ENCODE measurements around the gene HOXB1. TPM values are rescaled to one million over a fixed set of nuclear protein-coding genes. Genes with fewer than 3 reads are reported as not detected.

HOXB1 gene
- total RNA-seq, 4 donors from 2014 or later = not detected

- no peaks in the 10 kb centered on the region for H3K27me3 ChIP-seq
- no peak overlapping the region for H3K4me3 ChIP-seq
- intact Hi-C loops (cut with DNase I; ENCODE audit: low total_unique reads) = no loop called here
- H3K9me3 ChIP-seq = no peaks in the 10 kb centered on the region
- peaks cover 6 to 8% of the 10 kb centered on the region in 2 donors for H3K4me1 ChIP-seq
- no peaks in the 10 kb centered on the region for H3K36me3 ChIP-seq
- no peak for DNase-seq
- H3K27ac ChIP-seq = no peak overlapping the region
- TF ChIP-seq, protein P1, sequence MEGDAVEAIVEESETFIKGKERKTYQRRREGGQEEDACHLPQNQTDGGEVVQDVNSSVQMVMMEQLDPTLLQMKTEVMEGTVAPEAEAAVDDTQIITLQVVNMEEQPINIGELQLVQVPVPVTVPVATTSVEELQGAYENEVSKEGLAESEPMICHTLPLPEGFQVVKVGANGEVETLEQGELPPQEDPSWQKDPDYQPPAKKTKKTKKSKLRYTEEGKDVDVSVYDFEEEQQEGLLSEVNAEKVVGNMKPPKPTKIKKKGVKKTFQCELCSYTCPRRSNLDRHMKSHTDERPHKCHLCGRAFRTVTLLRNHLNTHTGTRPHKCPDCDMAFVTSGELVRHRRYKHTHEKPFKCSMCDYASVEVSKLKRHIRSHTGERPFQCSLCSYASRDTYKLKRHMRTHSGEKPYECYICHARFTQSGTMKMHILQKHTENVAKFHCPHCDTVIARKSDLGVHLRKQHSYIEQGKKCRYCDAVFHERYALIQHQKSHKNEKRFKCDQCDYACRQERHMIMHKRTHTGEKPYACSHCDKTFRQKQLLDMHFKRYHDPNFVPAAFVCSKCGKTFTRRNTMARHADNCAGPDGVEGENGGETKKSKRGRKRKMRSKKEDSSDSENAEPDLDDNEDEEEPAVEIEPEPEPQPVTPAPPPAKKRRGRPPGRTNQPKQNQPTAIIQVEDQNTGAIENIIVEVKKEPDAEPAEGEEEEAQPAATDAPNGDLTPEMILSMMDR (IDR thresholded peaks at IDR 0.05) = no peak
- TF ChIP-seq POLR2A (IDR thresholded peaks at IDR 0.05) = no peak
Measured at GRCh38 chr17:48551596-48552465, 21.0 kb upstream of the HOXB1 start.

DNA sequence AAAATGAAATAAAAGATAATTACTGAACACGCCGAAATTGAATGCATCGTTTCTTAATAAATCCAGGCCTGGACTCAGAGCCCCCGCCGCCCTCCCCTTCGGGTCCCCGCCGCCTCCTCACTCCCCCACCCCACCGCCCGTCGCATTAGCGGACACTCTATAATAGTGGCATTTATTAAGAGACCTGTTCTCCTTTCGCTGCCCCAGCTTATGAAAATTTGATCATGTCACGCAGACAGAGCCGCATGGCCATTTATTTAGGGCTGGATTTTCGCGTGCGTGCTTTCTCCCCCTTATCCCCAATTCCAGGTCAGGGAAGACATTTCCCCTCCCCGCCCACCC, 20.4 kb upstream of the HOXB1 start:
- Histone ChIP-seq H3K9me3 (no peaks in the 10 kb centered on the region), H3K27me3 (no peaks in the 10 kb centered on the region), H3K36me3 (no peaks in the 10 kb centered on the region), H3K4me1 (peaks cover 6 to 7% of the 10 kb centered on the region in 2 donors), H3K27ac (no peak overlapping the region), H3K4me3 (no peak overlapping the region)
- TF ChIP-seq, protein P1 (IDR thresholded peaks at IDR 0.05) = no peak
- no peak for TF ChIP-seq POLR2A (IDR thresholded peaks at IDR 0.05)
- intact Hi-C loops (cut with DNase I; ENCODE audit: low total_unique reads) = no loop called here
- no peak for DNase-seq

GRCh38 chr17:48550502-48551213, 19.8 kb upstream of the HOXB1 start:
- no peaks in the 10 kb centered on the region for H3K9me3 ChIP-seq
- peaks cover 9% of the 10 kb centered on the region in 2 donors for H3K4me1 ChIP-seq
- H3K36me3 ChIP-seq = no peaks in the 10 kb centered on the region
- H3K4me3 ChIP-seq = no peak overlapping the region
- H3K27ac ChIP-seq = no peak overlapping the region
- intact Hi-C loops (cut with DNase I; ENCODE audit: low total_unique reads) = no loop called here
- no peaks in the 10 kb centered on the region for H3K27me3 ChIP-seq
- no peak for DNase-seq
- no peak for TF ChIP-seq POLR2A (IDR thresholded peaks at IDR 0.05)
- TF ChIP-seq, protein P1 (IDR thresholded peaks at IDR 0.05) = no peak

DNA sequence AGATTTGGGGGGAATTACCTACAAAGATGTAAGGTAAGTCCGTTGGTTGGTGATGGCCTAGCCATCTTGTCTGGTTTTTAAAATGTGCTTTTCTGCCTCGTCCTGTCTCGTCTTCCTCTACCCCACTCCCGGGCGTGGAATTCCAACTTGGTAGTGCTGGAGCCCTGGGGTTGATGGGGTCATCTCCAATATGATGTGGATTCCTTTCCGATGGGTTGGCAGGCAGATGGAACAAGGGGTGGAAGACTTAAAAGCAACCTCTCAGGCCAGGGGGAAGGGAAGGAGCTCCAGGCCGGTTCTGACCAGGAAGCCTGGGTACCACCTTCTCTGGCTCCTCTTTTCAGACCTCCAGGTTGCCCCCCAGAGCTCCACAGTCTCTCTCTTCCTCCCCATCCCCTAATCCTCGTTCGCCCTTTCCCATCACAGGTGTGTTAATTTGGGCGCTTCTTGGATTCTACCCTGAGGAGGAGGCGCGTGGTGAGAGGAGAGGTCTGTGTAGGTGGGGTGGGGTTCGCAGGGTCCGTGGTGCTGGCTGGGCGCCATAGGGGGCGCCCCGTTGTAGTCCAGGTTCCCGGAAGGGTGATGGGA, 19.2 kb upstream of the HOXB1 start:
- Histone ChIP-seq H3K36me3 (no peaks in the 10 kb centered on the region), H3K4me1 (peaks cover 15% of the 10 kb centered on the region in 2 donors), H3K9me3 (no peaks in the 10 kb centered on the region), H3K27ac (no peak overlapping the region), H3K27me3 (no peaks in the 10 kb centered on the region), H3K4me3 (no peak overlapping the region)
- intact Hi-C loops (cut with DNase I; ENCODE audit: low total_unique reads) = no loop called here
- TF ChIP-seq POLR2A (IDR thresholded peaks at IDR 0.05) = no peak
- TF ChIP-seq, protein P1 (IDR thresholded peaks at IDR 0.05) = no peak
- no peak for DNase-seq

DNA sequence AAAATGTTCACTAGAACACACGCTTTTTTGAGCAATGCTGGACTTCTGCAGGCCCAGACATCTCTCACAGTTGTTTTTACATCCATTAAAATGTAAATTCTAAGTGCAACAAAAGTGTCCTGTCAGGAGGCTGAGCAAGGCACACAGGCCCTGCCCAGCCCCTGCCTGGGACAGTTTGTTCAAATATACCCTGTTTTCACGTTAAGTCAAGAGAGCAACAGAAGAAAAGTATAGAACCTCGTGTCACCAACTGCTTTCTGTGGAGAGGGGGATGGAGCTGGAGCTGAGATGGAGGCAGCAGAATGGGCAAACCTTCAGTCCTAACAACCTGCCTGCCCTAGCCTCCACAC, 18.4 kb upstream of the HOXB1 start:
- no peak for DNase-seq
- H3K27ac ChIP-seq = peak overlapping the region in 1 of 2 donors; percentile 93
- intact Hi-C loops (cut with DNase I; ENCODE audit: low total_unique reads) = no loop called here
- TF ChIP-seq, protein P1 (IDR thresholded peaks at IDR 0.05) = no peak
- no peak for TF ChIP-seq POLR2A (IDR thresholded peaks at IDR 0.05)
- no peaks in the 10 kb centered on the region for H3K36me3 ChIP-seq
- H3K4me1 ChIP-seq = peaks cover 12 to 17% of the 10 kb centered on the region in 2 donors
- H3K9me3 ChIP-seq = no peaks in the 10 kb centered on the region
- H3K4me3 ChIP-seq = no peak overlapping the region
- H3K27me3 ChIP-seq = no peaks in the 10 kb centered on the region
